ENCODE results near the gene PROP1.
"Not testable (repeated sequence)": the region's sequence is repeated elsewhere in the genome, so short reads cannot be mapped to it uniquely, and the experiment has no call there.

GRCh38 chr5:177945145-177945544 lies 50.9 kb downstream of the PROP1 start:
- not testable (repeated sequence) for TF ChIP-seq POLR2A (IDR thresholded peaks at IDR 0.05; ENCODE audit: low read depth, low read length); CTCF (IDR thresholded peaks at IDR 0.05; ENCODE audit: extremely low read depth in 1 of 2, insufficient read depth in 1 of 2, low read depth in 1 of 2, low read length in 2 of 2); EZH2 (IDR thresholded peaks at IDR 0.05; ENCODE audit: borderline replicate concordance, low read depth, low read length, severe bottlenecking); JUN (IDR thresholded peaks at IDR 0.05; ENCODE audit: borderline replicate concordance, insufficient read depth, insufficient read length, low read depth); POLR2AphosphoS5 (IDR thresholded peaks at IDR 0.05; ENCODE audit: insufficient read depth, low read depth, low read length)

All from endothelial cell of umbilical vein (primary cell).